IMR-90 (cell line): ENCODE data around the gene CCDC97.

ENCODE experiments used
- BHLHE40 ChIP-seq: fragments of 150-350 bp; IDR thresholded peaks from 2 replicates; pipeline ENCODE4 v1.6.1; 2016; ENCODE audit warnings: mild to moderate bottlenecking, low read depth, low read length
- CTCF ChIP-seq: conservative IDR thresholded peaks from 2 replicates; pipeline ENCODE4 v1.5.1; 2012; ENCODE audit warnings: mild to moderate bottlenecking, low read depth, low read length, improper control_type of control experiment
- POLR2A ChIP-seq: IDR thresholded peaks from 2 replicates; pipeline ENCODE4 v1.6.1; 2012; ENCODE audit warnings: mild to moderate bottlenecking, low read depth, low read length
- RAD21 ChIP-seq: IDR thresholded peaks from 2 replicates; pipeline ENCODE4 v1.6.1; 2012; ENCODE audit warnings: low read length, improper control_type of control experiment
- RFX5 ChIP-seq: IDR thresholded peaks from 2 replicates; pipeline ENCODE4 v1.8.0; 2012; ENCODE audit warnings: low read depth, mild to moderate bottlenecking, low read length, moderate library complexity

GRCh38 chr19:41352609-41353465 lies 42.9 kb downstream of the CCDC97 start:
- TF ChIP-seq BHLHE40: no peak
- TF ChIP-seq RFX5: no peak
- TF ChIP-seq CTCF: peak; percentile 55
- peak; percentile 42 for TF ChIP-seq POLR2A
- peak; percentile 31; the same call in 1 of the 2 replicates for TF ChIP-seq RAD21
